Stimulated activated CD8-positive, alpha-beta memory T cell treated with anti-CD3 and anti-CD28 coated beads, Interleukin-2, amount 100 ng/mL, for 48 hours (primary cell): ENCODE results near the gene LRMDA.

Experiments
- DNase-seq, 2 donors: peaks; one replicate each; pipeline ENCODE4 v3.0.0-alpha.2; 2020; ENCODE audit warnings: low read depth in 2 of 2

LRMDA gene

DNA sequence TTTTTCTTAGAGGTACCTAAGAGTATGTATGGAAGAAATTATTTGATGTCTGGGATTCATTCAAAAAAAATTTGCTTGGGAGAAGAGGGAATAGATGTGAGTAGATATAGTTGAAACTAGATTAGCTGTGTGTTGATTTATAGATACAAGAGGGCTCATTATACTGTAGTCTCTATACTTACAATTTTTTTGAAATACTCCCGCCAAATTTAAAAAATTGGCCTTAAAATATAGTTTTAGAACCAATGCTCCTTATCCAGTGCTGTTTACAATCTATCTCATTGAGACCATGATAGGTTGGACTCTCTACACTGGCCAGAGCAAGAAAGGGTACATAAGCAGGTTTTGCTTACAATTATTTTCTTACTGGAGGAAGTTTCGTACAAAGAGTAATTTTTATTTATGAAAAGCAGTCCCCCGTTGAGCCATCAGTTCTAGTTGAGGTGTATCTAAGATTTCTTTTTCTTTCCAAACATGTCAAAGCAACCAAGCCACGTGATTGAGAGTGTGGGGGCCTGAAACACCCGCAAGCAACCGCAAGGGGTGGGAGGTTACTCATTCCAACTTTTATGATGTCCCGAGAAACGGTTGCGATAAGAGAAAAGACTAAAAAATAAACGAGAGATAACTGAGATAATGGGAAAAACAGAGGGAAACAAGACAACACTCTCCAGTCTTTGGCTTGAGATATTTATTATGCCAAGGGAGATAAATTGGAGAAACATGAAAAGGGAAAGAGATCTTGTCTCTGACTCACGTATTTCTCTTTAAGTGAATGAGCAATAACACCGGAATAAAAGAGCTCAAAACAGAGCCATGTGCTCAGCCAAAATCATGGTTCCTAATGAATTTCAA is 729.2 kb downstream of the LRMDA start:
- no peak for DNase-seq

DNA sequence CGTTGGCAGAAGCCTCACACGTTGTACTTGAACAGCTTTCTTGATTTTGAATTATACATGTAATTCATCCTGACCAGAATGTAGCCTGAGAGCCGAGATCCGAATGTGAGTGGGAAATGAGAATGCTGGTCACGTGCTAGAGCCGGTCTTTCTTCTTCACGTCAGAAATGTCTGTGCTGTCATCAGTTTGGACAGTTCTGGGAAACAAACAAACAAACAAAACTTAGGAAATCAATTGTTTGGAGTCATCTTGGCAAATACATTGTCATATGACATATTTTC is 729.8 kb downstream of the LRMDA start:
- DNase-seq, result no peak

DNA sequence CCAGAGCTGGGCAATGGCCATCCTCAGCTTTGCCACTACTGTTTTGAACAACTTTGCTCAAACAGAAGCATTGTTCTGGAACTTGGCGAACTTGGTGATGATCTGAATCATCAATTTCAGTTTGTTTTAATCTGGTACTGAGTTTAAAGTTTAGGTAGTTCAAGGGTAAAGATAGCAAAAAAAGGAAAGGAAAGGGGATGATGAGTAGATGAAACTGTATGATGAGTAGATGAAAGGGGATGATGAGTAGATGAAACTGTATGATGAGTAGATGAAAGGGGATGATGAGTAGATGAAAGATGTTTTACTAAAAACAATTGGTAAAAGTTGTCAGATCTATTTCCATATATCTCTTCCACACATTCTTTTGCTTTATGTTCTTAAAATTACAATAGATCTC is 737.0 kb downstream of the LRMDA start:
- no peak for DNase-seq

DNA sequence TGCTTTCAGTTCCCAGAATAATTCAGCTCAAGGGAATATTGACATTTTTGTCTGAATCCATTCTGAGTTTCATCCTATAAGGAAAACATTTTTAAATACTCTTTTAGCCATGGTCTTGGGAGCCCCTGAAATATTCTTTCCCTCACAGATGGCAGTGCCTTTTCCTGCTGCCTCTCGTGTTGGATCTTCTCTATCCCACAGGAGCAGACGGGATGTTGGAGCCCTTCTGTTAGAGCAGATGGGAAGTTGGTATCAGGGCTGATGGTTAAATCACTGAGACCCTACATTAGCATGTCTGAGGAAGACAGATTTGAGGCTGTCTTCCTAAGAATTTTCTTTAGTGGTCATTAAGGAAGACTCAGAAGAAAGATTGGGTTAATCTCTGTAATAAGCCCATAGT is 737.8 kb downstream of the LRMDA start:
- no peak for DNase-seq

DNA sequence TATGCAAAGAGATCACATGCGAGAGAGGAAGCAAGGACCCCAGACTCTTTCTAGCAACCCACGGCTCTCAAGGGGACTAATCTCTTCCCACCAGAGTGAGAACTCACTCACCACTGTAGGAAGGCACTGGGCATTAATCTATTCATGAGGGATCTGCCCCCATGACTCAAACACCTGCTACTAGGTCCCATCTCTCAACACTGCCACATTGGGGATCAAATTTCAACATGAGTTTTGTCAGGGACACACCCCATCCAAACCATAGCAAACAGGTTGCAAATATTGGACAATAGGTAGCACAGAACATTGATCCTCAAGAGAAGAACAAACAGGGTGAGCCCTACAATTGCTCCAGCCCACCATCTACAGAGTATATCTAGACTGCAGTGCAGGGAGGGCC is 740.6 kb downstream of the LRMDA start:
- no peak for DNase-seq

DNA sequence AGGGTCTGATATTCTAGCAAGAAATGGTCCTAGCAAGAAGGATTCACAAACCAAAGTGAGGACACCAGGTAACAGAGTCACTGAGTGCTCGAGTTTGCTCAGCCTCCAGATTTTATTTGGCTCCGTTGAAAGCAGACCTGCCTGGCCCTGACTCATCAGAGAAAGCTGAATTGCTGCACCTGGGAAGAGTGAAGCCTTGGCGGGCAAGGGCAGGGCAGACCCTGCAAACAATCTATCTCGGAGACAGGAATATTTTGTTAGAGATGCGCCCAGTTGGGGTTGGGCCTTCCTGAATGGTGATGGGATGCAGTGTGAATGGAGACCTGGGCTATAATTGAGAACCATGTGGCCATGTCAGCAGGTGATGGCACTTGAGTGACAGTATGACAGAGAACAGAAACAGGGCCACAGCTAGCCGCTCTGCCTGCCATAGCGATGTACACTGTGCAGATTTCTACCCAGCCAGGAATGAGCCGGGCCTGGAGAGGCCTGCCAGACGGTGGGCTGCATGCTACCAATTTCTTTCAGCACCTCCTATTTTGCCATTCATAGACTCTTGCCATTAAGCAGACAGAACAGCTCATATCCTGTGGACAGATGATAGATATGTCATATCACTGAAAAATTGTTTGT is 744.2 kb downstream of the LRMDA start:
- DNase-seq, result no peak

DNA sequence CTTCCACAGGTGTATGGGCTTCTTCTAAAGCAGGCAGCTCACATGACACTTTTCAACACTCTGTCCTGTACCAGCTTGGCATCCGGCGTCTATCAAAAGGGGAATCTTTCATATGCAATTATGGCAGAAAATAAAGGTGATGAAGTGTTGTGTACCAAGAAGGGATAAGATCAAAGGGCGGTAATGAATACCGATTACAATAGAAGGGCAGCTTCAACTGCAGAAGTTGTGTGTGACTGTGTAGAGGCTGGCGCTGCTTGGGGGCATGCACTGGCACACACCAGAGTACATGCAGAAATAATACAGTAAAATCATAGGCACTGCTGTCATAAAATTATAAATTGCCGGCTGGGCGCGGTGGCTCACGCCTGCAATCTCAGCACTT is 744.7 kb downstream of the LRMDA start:
- no peak for DNase-seq

DNA sequence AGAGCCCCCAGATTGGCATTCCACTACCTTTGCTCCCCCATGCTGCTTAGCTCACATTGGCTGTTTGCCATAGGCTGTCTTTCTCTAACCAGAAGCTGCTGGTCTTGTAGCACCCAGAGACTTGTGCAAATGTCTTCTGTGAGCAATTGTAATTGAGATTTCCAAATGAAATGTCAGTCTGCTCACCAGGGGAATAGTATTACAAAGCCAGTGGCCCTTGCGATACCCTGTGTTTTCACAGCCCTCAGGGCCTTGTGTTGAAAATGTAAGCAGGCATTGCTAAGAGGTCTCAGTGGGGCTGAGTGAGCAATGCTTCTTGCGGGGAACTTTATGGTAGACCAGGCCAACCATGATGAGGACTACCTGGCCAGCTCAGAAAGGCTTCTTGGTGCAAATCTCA is 746.5 kb downstream of the LRMDA start:
- no peak for DNase-seq

DNA sequence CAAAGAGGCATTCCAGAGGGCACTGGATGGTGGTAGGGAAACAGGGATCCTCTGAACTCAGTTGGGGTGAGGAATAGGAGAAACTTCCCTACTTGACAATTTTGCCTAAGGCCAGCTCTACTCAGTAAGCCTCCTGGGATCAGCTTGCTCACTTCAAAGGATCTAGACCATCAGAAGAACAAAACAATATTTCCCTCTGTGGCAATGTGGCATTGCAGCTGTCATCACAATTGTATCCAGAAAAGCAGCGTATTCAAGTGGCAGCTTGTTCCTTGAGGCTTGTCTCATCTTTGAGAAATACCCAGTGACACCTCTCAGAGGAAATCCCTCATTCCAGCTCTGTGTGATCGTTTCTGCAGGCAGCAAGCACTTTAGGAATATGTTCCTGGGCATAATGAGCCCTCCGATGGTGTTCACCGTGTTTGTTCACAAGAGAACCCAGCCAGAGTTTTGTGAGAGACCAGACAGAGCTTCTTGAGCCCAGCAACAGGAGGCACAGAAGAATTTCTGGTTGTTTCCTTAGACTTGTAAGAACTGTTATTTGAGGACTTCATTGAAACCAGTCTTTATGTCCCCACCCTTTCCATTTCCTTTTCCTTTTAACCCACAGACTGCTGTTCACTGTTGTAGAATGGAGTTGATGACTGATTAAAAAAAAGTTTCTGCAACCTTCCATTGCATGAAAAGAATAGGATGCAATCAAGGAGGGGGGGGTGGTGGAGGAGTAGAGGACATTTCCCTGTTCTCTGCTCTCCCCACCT is 747.3 kb downstream of the LRMDA start:
- DNase-seq, result no peak

DNA sequence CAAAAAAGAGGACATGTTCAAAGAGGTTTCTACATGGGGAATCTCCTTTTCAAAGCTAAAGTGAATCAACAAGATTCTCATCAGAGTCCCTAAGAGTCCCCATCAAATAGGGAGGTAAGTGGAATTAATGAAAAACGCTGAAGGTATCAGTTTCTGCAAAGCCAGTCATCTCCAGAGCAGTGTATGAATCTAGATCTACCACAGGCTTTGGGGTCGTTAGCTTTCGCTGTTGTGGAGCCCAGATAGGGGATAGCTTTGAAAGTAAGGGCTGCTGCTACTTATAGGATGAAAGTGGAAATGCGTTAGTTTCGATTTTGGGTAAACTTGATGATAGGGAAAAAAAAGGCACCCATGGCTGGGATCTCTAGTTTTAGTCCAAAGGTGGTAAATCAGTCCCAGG is 748.4 kb downstream of the LRMDA start:
- DNase-seq, result no peak

DNA sequence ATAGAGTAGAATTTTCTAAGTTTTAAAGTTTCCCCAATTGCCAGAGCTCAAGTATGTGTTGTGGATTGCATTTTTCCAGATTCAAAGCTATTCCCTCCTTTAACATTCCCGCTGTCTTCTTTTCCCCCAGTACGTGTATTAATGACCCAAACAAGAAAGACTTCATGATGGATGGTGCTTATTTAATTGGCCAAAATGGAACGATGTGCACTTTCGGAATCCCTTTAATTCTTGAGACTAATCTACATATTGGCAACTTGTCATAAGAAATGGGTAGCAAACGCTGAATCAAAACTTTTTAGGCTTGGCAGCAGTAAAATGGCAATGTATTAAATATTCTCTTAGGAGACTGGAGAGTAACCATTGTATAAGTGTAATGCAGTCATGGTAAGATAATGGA is 753.2 kb downstream of the LRMDA start:
- no peak for DNase-seq

DNA sequence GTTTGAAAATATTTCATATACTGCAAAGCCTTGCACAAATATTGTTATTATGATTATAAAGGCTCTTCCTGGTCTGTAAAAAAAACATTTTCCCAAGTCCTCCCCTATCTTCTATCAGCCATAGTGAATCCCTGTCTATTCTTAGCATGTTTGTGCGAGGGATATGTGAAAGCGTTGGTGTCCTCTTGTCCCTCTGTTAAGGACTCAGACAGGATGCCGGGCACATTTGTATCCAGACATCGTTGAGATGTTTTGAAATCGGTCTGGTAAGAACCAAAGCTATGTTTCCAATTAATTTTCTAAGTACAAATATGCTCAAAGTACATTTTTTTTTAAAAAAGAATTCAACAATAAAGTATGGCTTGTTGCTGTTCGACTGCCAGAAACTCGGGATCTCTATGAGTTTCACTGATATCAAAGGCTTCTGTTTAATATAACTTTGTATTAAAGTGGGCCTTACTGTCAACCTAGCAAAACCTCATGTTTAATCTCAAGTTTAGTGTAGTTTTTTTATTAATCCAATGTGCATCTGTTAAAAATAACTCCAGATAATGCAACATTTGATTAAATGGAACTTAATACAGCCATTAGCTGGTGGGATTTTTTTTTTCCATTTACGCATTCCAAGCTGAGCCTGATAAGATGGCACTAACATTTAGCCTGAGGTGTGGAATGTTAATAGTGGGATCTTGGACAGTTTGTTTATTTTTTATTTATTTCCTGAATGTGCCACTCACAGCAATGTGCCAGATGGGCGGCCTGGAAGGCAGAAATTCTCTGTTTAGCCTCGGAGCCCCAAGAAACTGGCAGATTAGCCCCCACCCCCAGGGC is 754.3 kb downstream of the LRMDA start:
- DNase-seq, result no peak

DNA sequence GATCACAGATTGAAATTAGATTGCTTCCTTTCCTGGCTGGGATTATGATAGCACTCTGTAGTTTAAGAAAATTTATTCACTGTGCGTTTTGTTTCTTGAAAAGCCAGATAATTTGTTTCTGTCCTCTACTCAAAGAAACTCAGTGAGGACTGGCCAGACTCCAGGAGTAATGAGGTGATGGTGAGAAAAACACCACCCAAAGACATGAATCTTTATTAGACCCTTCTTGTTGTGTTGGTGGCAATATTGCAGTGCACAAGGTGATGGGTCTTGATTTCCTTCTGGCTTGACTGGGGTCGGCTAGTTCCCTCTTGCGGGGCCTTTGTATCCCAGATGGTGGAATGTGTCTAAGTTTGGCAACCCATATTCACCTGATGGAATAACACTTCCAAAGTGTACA is 756.8 kb downstream of the LRMDA start:
- no peak for DNase-seq

DNA sequence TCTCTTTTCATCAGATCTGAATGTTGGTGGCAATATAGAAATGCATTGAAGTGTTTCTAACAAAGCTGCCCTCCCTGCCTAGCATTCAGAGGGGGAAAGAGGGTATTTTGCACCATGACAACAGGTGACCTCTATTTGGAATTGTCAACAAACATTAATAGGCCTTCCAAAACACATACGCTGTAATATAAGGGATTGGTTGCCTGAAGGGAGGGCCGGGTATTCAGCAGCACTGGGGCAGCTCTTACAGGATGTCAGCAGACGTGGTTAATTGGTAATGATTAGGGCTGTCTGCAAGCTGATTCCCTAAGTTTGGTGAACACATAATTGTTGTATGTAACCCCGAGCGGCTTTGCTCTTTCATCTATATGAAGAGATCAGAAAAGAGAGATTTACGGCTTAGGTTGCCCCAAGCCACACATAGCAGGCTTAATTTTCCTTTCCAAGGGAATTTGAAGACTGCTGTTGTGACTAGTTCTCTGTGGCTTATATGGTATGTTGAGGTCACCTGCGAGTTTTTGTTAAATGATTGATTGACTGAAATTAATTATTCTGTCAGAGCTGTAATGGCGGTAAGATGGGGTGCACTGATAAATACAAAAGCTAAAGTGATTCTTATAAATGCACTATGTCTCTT is 759.3 kb downstream of the LRMDA start:
- no peak for DNase-seq

DNA sequence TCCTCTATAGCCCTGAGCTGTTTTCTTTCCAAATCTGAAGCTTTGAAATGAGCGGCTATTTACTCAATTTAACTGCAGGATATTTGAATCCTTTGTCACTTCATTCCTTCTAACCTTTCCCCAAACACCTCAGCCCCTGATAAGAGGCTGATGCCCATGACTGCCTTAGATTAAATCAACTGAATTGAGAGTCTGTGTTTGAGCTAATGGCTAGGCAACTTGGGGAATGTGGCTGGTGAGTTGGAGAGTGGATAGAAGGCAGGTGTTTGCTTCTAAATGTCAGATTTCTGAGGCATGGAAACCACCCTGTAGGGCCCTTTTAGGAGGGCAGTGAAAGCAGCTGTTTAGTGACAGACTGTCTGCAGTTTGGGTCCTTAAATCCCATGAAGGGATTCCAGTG is 759.9 kb downstream of the LRMDA start:
- DNase-seq, result no peak

DNA sequence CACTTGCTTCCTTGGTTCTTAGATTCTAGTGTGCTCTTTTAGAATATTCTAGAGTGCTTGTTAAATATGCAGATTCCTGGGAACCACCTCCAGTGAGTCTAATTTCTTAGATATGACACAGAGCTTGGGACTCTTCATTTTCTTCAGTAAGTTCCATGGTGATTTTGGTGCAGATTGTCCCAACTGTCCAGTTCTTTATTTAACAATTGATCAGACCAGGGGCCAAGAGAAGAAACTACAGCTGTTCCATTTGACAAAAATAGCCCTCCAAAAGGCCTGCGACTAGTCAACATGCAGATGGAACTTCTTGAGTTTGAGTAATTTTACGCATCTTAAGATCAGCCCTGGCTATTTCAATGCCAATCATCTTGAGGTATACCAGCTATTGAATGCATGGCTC is 760.7 kb downstream of the LRMDA start:
- DNase-seq, result no peak

DNA sequence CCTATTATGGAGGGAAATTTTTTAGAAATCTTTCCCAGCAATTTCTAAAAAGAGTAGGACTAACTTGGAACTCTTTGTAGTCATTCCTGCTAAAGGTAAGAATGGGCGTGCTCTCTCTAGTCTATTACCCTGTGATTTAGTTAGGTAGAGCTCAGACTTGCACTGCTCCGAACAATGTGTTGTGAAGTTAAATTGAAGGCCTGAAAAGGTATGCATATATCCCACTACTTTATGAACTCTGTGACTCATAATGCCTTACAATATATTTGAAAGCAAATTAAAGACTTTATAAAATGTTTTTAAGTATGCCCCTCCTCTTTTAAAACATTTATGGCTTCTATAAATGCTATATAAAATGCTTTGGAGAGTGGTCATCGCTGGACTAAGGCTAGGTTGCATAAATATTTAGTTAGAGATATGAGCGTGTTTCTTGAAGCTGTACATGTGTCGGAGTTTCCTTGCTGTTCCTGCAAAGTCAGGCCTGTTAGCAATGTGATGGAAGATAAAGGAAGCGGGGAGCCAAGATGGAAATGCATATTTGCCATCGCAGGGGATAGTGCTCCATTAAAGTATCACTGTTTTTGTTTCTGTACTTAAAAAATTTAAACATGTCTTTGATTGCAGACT is 761.4 kb downstream of the LRMDA start:
- DNase-seq, result no peak

DNA sequence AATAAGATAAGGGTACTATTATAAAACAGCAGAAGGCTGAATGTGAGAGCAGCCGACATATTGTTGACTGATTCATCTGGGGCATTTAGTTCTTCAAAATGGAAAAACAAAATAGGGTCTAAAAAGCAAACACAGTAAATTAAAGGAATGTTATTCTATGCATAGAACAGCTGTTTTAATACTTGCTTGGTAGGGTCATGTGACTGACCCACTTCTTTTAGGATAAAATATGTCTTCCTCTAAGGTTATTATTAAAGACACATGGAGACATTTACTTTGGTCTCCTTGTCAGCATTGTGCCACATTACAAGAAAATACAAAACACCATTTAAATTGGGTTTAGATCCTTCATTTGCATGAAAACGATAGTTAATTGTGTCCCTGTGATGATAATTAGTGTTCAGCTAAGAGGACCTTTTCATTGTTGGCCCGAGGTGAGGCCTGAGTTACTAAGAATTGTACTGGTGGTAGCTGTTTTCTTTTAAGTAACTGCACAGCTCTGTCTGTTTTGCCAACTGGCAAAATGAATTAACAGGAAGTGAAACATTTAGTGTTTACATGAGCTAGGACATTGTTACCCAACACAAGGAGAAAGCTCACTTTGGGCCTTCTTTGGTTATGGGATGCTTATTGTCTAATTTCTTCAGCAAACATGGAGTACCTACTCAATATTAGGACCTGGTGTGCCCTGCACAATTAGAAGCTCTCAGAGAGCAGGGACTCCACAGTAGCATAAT is 764.4 kb downstream of the LRMDA start:
- no peak for DNase-seq

DNA sequence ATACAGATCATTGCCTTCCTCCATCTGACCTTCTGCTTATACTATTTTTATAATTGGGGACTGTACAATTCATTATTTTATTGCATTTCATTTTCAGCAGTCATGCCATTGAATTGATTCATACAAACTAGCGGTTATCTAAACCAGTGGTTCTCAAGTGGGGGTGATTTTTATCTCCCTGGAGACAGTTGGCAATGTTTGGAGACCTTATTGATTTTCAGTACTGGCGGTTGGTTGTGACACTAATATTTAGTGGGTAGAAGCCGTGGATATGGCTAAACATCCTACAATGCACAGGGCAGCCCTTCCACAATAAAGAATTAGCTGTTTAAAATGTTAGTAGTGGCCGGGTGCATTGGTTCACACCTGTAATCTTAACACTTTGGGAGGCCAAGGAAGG is 765.9 kb downstream of the LRMDA start:
- no peak for DNase-seq

DNA sequence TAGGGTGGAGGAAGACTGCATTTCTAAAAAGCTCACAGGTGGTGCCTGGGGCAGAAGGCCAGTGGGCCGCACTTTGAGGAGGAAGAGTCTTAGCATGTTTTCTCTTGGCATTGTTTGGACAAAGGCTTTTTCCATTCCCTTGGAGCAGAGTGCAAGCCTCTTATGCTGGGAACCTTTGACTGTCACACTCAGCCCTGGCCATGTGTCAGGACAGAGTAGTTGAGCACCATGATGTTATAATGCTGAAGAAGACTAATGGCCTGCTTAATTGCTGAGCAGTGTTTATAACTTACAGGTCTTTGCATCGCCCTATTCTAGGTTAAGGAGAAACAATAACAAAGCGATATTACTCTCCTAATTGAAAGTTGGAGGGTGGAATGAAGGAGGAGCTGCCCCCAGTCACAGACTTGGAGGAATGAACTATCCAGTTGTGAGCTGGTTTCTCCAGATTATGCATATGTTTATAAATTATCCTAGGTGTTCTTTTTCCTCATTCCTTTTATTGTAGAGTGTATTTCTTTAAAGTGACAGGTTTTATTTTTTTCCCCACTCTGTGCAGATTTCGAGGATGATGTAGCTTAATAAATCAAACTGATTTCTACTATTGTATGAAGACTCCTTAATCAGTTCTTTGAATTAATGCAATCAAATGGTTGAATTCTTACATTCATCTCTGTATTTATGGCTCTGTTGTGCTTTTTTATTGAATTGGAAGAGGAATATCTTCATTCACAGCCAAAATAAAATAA is 767.0 kb downstream of the LRMDA start:
- no peak for DNase-seq
